ENCODE results near the gene ADAT2.
"Not testable (repeated sequence)": the region's sequence is repeated elsewhere in the genome, so short reads cannot be mapped to it uniquely, and the experiment has no call there.

GRCh38 chr6:143468823-143469222 lies 18.3 kb upstream of the ADAT2 start:
- TF ChIP-seq, protein P1, sequence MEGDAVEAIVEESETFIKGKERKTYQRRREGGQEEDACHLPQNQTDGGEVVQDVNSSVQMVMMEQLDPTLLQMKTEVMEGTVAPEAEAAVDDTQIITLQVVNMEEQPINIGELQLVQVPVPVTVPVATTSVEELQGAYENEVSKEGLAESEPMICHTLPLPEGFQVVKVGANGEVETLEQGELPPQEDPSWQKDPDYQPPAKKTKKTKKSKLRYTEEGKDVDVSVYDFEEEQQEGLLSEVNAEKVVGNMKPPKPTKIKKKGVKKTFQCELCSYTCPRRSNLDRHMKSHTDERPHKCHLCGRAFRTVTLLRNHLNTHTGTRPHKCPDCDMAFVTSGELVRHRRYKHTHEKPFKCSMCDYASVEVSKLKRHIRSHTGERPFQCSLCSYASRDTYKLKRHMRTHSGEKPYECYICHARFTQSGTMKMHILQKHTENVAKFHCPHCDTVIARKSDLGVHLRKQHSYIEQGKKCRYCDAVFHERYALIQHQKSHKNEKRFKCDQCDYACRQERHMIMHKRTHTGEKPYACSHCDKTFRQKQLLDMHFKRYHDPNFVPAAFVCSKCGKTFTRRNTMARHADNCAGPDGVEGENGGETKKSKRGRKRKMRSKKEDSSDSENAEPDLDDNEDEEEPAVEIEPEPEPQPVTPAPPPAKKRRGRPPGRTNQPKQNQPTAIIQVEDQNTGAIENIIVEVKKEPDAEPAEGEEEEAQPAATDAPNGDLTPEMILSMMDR (IDR thresholded peaks at IDR 0.05; ENCODE audit: insufficient read depth, low read length, poor library complexity, severe bottlenecking), result not testable (repeated sequence)
- not testable (repeated sequence) for TF ChIP-seq EZH2phosphoT487 (conservative IDR thresholded peaks at IDR 0.05; ENCODE audit: low read length)
